Middle frontal gyrus (tissue), 1 donor: Measurements from ENCODE around the gene VGLL4.

Experiments used
- DNase-seq: peaks from one replicate; pipeline ENCODE4 v3.0.0-alpha.2; 2015; ENCODE audit warnings: low spot score; ENCODE audit errors: extremely low spot score

VGLL4 gene

GRCh38 chr3:11566478-11566877 lies 77.2 kb downstream of the VGLL4 start:
- no peak for DNase-seq

- DNase-seq: no peak
Measured at GRCh38 chr3:11565932-11566331, 77.8 kb downstream of the VGLL4 start.

GRCh38 chr3:11565492-11565891 lies 78.2 kb downstream of the VGLL4 start:
- DNase-seq: no peak

GRCh38 chr3:11565072-11565471 lies 78.6 kb downstream of the VGLL4 start:
- no peak for DNase-seq

- no peak for DNase-seq
Measured at GRCh38 chr3:11564577-11565001, 79.1 kb downstream of the VGLL4 start.

GRCh38 chr3:11563865-11564185 lies 79.9 kb downstream of the VGLL4 start:
- no peak for DNase-seq

- no peak for DNase-seq
Measured at GRCh38 chr3:11563159-11563864, 80.4 kb downstream of the VGLL4 start.

GRCh38 chr3:11562277-11562881 lies 81.3 kb downstream of the VGLL4 start:
- no peak for DNase-seq

GRCh38 chr3:11560746-11561145 lies 83.0 kb downstream of the VGLL4 start:
- DNase-seq: no peak

GRCh38 chr3:11559816-11560633 lies 83.7 kb downstream of the VGLL4 start:
- DNase-seq: no peak

GRCh38 chr3:11558918-11559815 lies 84.5 kb downstream of the VGLL4 start:
- DNase-seq: no peak

GRCh38 chr3:11558411-11558903 lies 85.3 kb downstream of the VGLL4 start:
- no peak for DNase-seq

- no peak for DNase-seq
Measured at GRCh38 chr3:11558002-11558401, 85.7 kb downstream of the VGLL4 start.

- DNase-seq: no peak
Measured at GRCh38 chr3:11556851-11557644, 86.7 kb downstream of the VGLL4 start.

GRCh38 chr3:11555881-11556633 lies 87.7 kb downstream of the VGLL4 start:
- DNase-seq: no peak

GRCh38 chr3:11555211-11555782 lies 88.4 kb downstream of the VGLL4 start:
- DNase-seq: no peak

- no peak for DNase-seq
Measured at GRCh38 chr3:11554666-11555065, 89.0 kb downstream of the VGLL4 start.

GRCh38 chr3:11554236-11554610 lies 89.5 kb downstream of the VGLL4 start:
- no peak for DNase-seq

- DNase-seq: no peak
Measured at GRCh38 chr3:11553436-11554235, 90.1 kb downstream of the VGLL4 start.
